ENCODE results near the gene EPHA8.
A peak's percentile ranks its signal among the peaks of the same experiment; 100 is the strongest.

EPHA8 gene

GRCh38 chr1:22555371-22555656, 8.0 kb upstream of the EPHA8 start:
- no peak overlapping the region for H2BK12ac ChIP-seq (ENCODE audit: low read length)
- no peak overlapping the region for H3K4ac ChIP-seq (ENCODE audit: low read length)
- no peak overlapping the region for H4K8ac ChIP-seq (ENCODE audit: low read depth, low read length)
- no CpG with 5 or more reads among the region's 3 CpGs for WGBS, 2 donors (ENCODE audit: extremely low coverage in 2 of 2, insufficient read length in 2 of 2, insufficient replicate concordance in 1 of 2)
- H3K36me3 ChIP-seq (replicated peaks in 1 of 2; ENCODE audit: control insufficient read depth in 2 of 2, insufficient read depth in 2 of 2, low read length in 2 of 2), result no peaks in the 10 kb centered on the region
- H3K4me1 ChIP-seq (ENCODE audit: control insufficient read depth in 2 of 2, insufficient read depth in 1 of 2, low read depth in 1 of 2, low read length in 2 of 2), result peaks cover 14 to 20% of the 10 kb centered on the region in 2 donors
- no peak overlapping the region for H3K4me3 ChIP-seq (ENCODE audit: low read length in 2 of 2)
- peaks cover under 1% of the 10 kb centered on the region for H3K79me1 ChIP-seq (ENCODE audit: low read depth, low read length)
- no peak overlapping the region for H3K27ac ChIP-seq (replicated peaks; ENCODE audit: low read length)
- peaks cover 0 to 86% (median 24%) of the 10 kb centered on the region in 3 experiments for H3K27me3 ChIP-seq (ENCODE audit: control insufficient read depth in 3 of 3, insufficient read depth in 3 of 3, low read depth in 1 of 3, low read length in 3 of 3)
- no peak overlapping the region for H4K91ac ChIP-seq (ENCODE audit: low read depth, low read length, poor library complexity)
- no peak overlapping the region for H3K18ac ChIP-seq (ENCODE audit: low read length)
- peak overlapping the region; percentile 10 for H2BK120ac ChIP-seq (ENCODE audit: low read depth, low read length)
- no peak overlapping the region for H2AFZ ChIP-seq (ENCODE audit: low read length)
- H2AK5ac ChIP-seq (ENCODE audit: low read depth, low read length), result peak overlapping the region; percentile 13
- H2BK5ac ChIP-seq (ENCODE audit: low read length), result no peak overlapping the region
- no peaks in the 10 kb centered on the region for H3K9me3 ChIP-seq (replicated peaks in 1 of 2; ENCODE audit: control insufficient read depth in 2 of 2, insufficient read depth in 1 of 2, low read depth in 1 of 2, low read length in 2 of 2)
- H3K14ac ChIP-seq (ENCODE audit: low read length), result no peak overlapping the region
- H3K23ac ChIP-seq (ENCODE audit: low read depth, low read length, poor library complexity), result no peak overlapping the region
- H3K9ac ChIP-seq (ENCODE audit: low read depth, low read length, poor library complexity), result no peak overlapping the region
- no peak overlapping the region for H3K4me2 ChIP-seq (ENCODE audit: insufficient read depth, low read length, poor library complexity, severe bottlenecking)
- peak overlapping the region; percentile 68 for H2BK15ac ChIP-seq (ENCODE audit: low read length)
- no peak for DNase-seq (ENCODE audit: low spot score)

DNA sequence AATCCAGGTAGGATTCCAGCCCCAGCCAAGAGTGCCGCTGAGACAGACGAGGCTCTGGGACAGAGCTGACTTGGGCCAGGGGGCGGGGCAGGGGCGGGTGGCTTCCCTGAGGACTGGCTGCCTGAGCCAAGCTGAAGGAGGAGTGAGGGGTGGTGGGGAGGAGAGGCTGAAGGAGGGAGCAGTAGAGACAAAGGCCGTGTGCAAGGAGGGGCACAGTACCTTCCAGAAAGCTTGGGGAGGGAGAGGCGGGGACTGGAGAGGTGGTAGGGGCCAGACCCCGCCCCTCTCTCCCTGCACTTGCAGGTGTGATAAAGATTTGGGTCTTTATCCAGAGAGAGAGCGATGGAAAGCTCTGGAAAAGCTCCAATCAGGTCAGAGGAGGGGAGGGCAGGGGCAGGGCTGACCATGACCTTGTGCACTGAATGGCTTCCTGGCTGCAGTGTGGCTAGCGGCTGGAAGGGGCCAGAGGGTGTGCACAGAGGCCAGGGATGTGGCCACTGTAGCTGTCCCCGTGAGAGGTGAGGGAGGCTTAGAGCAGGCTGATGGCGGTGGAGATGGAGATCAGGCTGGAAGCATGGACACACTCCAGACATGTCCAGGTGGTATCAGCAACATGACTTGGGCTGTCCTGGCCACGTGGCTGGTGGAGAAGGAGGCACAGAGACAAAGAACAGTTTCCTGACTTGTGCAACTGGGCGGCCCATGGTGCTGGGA, 6.7 kb upstream of the EPHA8 start:
- Histone ChIP-seq H3K4ac (ENCODE audit: low read length) (no peak overlapping the region), H2AK5ac (ENCODE audit: low read depth, low read length) (peak overlapping the region; percentile 77), H3K18ac (ENCODE audit: low read length) (peak overlapping the region; percentile 76), H4K8ac (ENCODE audit: low read depth, low read length) (no peak overlapping the region), H3K27ac (replicated peaks; ENCODE audit: low read length) (no peak overlapping the region), H3K14ac (ENCODE audit: low read length) (peak overlapping the region; percentile 1), H2BK5ac (ENCODE audit: low read length) (no peak overlapping the region), H3K9ac (ENCODE audit: low read depth, low read length, poor library complexity) (peak overlapping the region; percentile 26), H4K91ac (ENCODE audit: low read depth, low read length, poor library complexity) (no peak overlapping the region), H3K36me3 (replicated peaks in 1 of 2; ENCODE audit: control insufficient read depth in 2 of 2, insufficient read depth in 2 of 2, low read length in 2 of 2) (no peaks in the 10 kb centered on the region), H3K23ac (ENCODE audit: low read depth, low read length, poor library complexity) (peak overlapping the region; percentile 75), H3K79me1 (ENCODE audit: low read depth, low read length) (no peaks in the 10 kb centered on the region), H3K27me3 (ENCODE audit: control insufficient read depth in 3 of 3, insufficient read depth in 3 of 3, low read depth in 1 of 3, low read length in 3 of 3) (peaks cover 0 to 86% (median 32%) of the 10 kb centered on the region in 3 experiments), H2BK12ac (ENCODE audit: low read length) (no peak overlapping the region), H2BK15ac (ENCODE audit: low read length) (peak overlapping the region; percentile 19), H3K4me1 (ENCODE audit: control insufficient read depth in 2 of 2, insufficient read depth in 1 of 2, low read depth in 1 of 2, low read length in 2 of 2) (peaks cover 14 to 20% of the 10 kb centered on the region in 2 donors), H2AFZ (ENCODE audit: low read length) (peak overlapping the region; percentile 87), H2BK120ac (ENCODE audit: low read depth, low read length) (no peak overlapping the region), H3K4me3 (ENCODE audit: low read length in 2 of 2) (no peak overlapping the region), H3K4me2 (ENCODE audit: insufficient read depth, low read length, poor library complexity, severe bottlenecking) (no peak overlapping the region), H3K9me3 (replicated peaks in 1 of 2; ENCODE audit: control insufficient read depth in 2 of 2, insufficient read depth in 1 of 2, low read depth in 1 of 2, low read length in 2 of 2) (no peaks in the 10 kb centered on the region)
- peak; percentile 29 for DNase-seq (ENCODE audit: low spot score)
- no CpG with 5 or more reads among the region's 13 CpGs for WGBS, 2 donors (ENCODE audit: extremely low coverage in 2 of 2, insufficient read length in 2 of 2, insufficient replicate concordance in 1 of 2)

- Histone ChIP-seq H3K9me3 (replicated peaks in 1 of 2; ENCODE audit: control insufficient read depth in 2 of 2, insufficient read depth in 1 of 2, low read depth in 1 of 2, low read length in 2 of 2) (no peaks in the 10 kb centered on the region), H2AFZ (ENCODE audit: low read length) (peak overlapping the region; percentile 87), H3K14ac (ENCODE audit: low read length) (no peak overlapping the region), H3K4me3 (ENCODE audit: low read length in 2 of 2) (no peak overlapping the region), H3K27ac (replicated peaks; ENCODE audit: low read length) (no peak overlapping the region), H3K4me1 (ENCODE audit: control insufficient read depth in 2 of 2, insufficient read depth in 1 of 2, low read depth in 1 of 2, low read length in 2 of 2) (peaks cover 14 to 20% of the 10 kb centered on the region in 2 donors), H3K18ac (ENCODE audit: low read length) (no peak overlapping the region), H3K27me3 (ENCODE audit: control insufficient read depth in 3 of 3, insufficient read depth in 3 of 3, low read depth in 1 of 3, low read length in 3 of 3) (peaks cover 3 to 86% (median 41%) of the 10 kb centered on the region in 3 experiments), H2BK12ac (ENCODE audit: low read length) (no peak overlapping the region), H4K91ac (ENCODE audit: low read depth, low read length, poor library complexity) (no peak overlapping the region), H3K9ac (ENCODE audit: low read depth, low read length, poor library complexity) (no peak overlapping the region), H3K4me2 (ENCODE audit: insufficient read depth, low read length, poor library complexity, severe bottlenecking) (no peak overlapping the region), H2AK5ac (ENCODE audit: low read depth, low read length) (no peak overlapping the region), H2BK120ac (ENCODE audit: low read depth, low read length) (no peak overlapping the region), H3K79me1 (ENCODE audit: low read depth, low read length) (no peaks in the 10 kb centered on the region), H2BK15ac (ENCODE audit: low read length) (no peak overlapping the region), H2BK5ac (ENCODE audit: low read length) (no peak overlapping the region), H3K4ac (ENCODE audit: low read length) (no peak overlapping the region), H3K23ac (ENCODE audit: low read depth, low read length, poor library complexity) (no peak overlapping the region), H3K36me3 (replicated peaks in 1 of 2; ENCODE audit: control insufficient read depth in 2 of 2, insufficient read depth in 2 of 2, low read length in 2 of 2) (no peaks in the 10 kb centered on the region), H4K8ac (ENCODE audit: low read depth, low read length) (no peak overlapping the region)
- DNase-seq (ENCODE audit: low spot score), result no peak
- WGBS, 2 donors (ENCODE audit: extremely low coverage in 2 of 2, insufficient read length in 2 of 2, insufficient replicate concordance in 1 of 2), result no CpG with 5 or more reads among the region's 5 CpGs
Observed at GRCh38 chr1:22557341-22557950, 5.8 kb upstream of the EPHA8 start.

Measured in neuronal stem cell (in vitro differentiated cells).